Germinal center (tissue), 1 donor: ENCODE data around the gene CDYL2.
"Not testable (repeated sequence)": the region's sequence is repeated elsewhere in the genome, so short reads cannot be mapped to it uniquely, and the experiment has no call there.

Experiments used
- DNase-seq: peaks from one replicate; pipeline ENCODE4 v3.0.0; 2012; ENCODE audit warnings: mixed read lengths, low spot score

CDYL2 gene

GRCh38 chr16:80807906-80808305 is 3.5 kb upstream of the CDYL2 start:
- DNase-seq, result no peak

GRCh38 chr16:80806927-80807340 is 2.5 kb upstream of the CDYL2 start:
- DNase-seq, result no peak

GRCh38 chr16:80806289-80806688 is 1.9 kb upstream of the CDYL2 start:
- no peak for DNase-seq

DNA sequence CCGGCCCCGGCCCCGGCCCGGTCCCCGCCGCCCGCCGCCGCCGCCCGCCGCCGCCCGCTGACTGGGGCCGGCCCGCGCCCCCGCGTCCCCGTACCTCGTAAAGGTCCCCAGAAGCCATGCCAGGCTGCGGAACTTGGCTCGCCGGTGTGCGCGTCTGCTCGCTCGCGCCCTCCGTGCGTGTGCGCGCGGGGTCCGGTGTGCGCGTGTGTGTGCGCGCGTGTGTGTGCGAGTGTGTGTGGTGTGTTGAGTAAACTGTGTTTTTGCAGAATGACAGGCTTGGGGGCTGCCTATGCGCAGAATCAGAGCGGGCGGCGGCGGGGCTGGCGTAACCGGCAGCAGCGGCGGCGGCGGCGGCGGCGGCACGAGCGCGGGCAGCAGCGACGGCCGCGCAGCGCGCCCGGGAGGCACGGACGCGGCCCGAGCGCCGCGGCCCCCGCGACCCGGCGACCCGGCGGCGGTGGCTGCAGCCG is 307 bp downstream of the CDYL2 start:
- DNase-seq, result peak; percentile 61

DNA sequence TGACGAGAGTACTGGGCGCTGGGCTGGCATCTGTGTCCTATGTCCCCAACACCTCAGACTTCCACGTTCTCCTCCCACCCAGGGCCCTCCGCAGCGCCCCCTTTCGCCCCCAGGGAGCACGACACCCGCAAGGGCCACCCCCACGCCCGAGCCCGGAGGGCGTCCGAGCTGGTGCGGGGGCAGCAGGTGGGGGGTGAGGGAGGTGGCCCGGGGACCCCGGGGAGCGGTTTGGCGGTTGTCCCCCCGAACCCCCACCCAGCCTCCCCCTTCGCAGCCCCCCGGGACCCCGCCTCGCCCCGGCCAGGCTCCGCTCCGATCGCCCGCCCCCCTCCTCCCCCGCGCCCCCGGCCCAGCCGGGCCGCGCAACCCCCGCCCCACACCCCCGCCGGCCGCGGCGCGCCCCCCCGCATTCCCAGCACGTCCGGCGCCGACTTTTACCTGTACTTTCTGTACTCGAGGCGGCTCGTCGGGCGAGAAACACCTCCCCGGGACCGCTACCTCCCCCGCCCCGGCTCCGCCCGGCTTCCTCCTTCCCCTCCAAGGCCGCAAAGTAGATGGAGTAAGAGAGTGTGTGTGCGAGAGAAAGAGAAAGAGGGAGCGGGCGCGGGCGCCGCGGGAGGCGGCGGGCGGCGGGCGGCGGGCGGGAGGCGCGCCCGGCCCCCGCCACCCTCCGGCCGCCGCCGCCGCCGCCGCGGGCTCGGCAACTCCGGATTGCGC is 901 bp downstream of the CDYL2 start:
- peak; percentile 76 for DNase-seq

GRCh38 chr16:80802902-80803301 is 1.5 kb downstream of the CDYL2 start:
- no peak for DNase-seq

DNA sequence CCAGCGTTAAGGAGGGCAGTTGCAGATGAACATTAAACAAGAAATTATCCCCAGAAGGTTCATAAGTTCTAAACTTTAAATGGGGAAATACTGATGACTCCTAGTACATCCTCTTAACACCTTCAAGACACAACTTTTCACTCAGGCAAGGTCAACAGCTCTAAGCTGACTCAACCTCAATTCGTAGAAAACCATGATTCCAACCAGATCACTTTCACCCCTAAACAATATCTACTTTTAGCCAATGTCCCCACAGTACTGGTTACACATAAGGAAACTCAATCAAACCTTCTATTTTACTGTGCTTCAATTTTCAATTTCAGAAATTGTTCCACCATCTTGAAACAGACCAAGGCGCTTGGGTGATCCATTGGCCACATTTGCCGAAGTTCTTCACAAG is 2.3 kb downstream of the CDYL2 start:
- DNase-seq, result no peak

DNA sequence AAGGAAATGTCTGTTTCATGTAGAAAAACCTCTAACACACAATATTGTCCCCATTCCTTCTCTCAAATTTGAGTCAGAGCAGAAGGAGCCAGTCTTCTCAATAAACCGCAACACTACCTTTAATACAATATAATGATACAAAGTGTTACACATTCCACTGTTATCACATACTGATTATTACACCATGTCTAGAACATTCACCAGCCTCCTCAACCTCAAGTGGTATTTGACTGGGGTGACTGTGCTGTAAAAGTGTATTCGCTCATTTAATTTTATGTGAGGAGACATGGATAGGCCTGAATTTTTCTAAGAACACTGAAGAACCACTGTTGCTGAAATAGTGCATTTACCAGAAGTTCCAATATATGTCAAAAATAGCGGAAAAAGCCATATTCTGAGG is 10.3 kb downstream of the CDYL2 start:
- DNase-seq, result no peak

DNA sequence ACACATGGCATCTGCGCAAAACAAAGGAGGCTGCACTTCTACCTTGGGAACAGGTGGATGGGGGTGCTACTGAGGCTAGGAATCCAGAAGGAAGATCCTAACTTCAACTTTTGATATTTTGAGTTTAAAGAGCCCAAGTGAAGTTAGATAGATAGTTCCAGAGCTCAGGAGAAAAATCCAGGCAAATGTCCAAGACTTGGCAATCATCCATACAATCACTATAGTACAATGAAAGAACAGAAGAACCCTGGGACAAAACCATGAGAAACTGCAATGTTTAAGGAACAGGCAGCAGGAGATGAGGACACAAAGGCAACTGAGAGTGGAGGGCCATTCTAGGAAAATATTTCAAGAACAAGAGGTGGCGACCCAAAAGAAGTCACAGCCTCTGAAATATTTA is 12.4 kb downstream of the CDYL2 start:
- DNase-seq, result no peak

- DNase-seq, result no peak
These were observed 13.0 kb downstream of the CDYL2 start for GRCh38 chr16:80791411-80791810.

GRCh38 chr16:80790751-80791150 is 13.6 kb downstream of the CDYL2 start:
- no peak for DNase-seq

- DNase-seq, result no peak
These were observed 16.4 kb downstream of the CDYL2 start for GRCh38 chr16:80788027-80788426.

GRCh38 chr16:80786561-80786960 is 17.8 kb downstream of the CDYL2 start:
- not testable (repeated sequence) for DNase-seq

DNA sequence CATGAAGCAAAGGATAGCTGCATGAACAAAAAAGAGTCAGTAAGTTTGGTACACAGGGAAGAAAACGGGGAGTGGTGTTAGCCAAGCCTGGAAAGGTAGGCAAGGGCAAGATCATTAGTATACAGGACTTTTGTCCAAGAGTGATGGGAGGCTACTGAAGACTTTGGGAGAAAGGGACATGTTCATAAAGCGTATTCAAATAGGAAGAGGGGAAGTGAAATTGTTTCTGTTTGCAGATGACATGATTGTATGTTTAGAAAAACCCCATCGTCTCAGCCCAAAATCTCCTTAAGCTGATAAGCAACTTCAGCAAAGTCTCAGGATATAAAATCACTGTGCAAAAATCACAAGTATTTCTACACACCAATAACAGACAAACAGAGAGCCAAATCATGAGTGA is 19.4 kb downstream of the CDYL2 start:
- no peak for DNase-seq

DNA sequence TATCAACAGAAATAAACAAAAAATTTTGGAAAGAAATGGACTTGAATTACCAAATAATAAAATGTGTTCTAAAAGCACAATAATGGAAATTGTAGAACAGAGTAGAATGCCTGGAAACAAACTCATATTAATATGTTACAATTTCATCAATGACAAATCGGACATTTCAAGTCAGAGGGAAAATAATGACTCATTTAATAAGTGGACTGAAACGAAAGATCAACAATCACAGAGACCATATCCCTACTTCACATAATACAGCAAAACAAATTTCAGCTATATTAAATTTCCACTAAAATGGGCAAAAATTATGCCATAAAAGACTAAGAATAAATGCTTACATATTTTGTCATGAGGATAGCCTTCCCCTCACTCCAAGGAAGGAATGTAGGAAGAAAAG is 25.7 kb downstream of the CDYL2 start:
- DNase-seq, result no peak

GRCh38 chr16:80776856-80777255 is 27.5 kb downstream of the CDYL2 start:
- no peak for DNase-seq

DNA sequence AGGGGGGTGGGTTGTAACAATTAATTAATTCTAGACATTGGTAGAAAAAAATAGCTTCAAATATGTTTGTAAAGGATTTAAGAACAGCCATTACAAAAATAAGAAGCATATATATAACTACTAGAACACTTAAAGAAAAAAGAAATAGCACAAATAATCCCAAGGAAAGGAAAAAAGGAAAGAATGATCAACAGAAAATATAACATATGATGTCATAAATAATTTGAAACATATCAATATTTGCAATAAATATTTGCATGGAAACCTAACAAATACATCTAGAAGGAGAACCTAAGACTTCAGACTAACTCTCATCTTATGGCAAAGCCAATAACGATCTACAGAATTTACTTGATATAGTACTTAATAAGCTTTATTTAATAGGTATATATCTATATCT is 28.9 kb downstream of the CDYL2 start:
- DNase-seq, result no peak

DNA sequence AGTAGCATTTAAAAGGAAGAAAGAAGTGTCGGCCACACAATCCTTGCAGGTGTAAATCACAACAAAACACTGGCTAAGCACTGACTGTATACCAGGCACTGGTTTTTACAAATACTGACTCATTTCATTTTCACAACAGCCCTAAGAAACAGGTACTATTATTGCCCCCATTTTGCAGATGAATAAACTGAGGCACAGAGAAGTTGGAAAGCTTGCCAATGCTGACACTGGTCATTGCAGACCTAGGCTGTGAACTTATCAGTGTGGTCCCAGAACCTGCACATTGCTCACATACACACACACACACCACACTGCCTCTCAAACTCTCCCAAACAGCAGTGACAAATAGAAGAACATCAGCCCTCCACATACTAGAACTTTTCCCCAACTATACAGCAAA is 37.6 kb downstream of the CDYL2 start:
- no peak for DNase-seq

GRCh38 chr16:80759419-80760162 is 44.8 kb downstream of the CDYL2 start:
- DNase-seq, result no peak

DNA sequence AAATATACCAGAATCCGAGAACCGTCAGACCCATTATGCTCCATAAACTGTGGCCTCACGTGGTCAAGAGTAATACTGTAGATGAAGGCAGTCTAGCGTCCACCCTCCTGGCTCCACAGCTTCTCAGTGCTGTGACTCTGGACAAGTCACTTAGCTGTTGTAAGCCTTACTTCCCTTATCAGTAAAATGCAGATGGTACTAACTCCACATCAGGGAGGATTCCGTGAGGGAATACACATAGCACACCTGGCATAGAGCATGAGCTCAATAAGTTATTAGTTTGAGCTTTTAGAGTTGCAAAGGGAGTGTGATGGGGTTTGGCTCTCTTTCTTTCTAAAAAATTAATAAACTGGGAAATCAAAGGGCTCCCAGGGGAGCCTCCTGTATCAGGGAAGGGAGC is 49.9 kb downstream of the CDYL2 start:
- no peak for DNase-seq

DNA sequence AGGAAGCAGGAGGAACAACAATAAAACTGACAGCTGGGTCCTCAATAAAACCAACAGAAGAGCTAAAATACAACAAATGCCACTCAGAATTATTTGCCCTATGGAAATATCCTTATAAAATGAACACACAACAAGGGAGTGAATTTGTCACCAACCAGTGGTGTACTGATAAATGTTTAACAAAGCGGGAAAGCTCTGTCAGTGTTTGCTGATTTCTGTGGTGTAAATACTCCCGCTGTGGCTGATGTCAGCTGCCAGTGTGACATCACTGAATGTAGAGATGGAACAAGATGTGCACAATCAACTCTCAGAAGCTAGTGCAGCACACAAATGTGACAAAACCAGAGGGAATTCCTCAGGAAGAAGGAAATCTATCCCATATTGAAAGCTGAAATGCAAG is 51.9 kb downstream of the CDYL2 start:
- DNase-seq, result no peak

GRCh38 chr16:80751167-80751566 is 53.2 kb downstream of the CDYL2 start:
- no peak for DNase-seq

GRCh38 chr16:80746231-80746630 is 58.2 kb downstream of the CDYL2 start:
- no peak for DNase-seq

- no peak for DNase-seq
These were observed 59.5 kb downstream of the CDYL2 start for GRCh38 chr16:80744856-80745255.
